Lower leg skin (tissue), 3 donors: ENCODE measurements around the gene MRAP2.

ENCODE experiments used
- CTCF ChIP-seq, 3 donors: fragments of 450-650 bp; IDR thresholded peaks; one replicate each; pipeline ENCODE4 v1.5.1; 2016; ENCODE audit warnings: antibody characterized with exemption in 3 of 3, mild to moderate bottlenecking in 3 of 3, moderate library complexity in 2 of 3
- POLR2A ChIP-seq, 2 donors: fragments of 450-650 bp; IDR thresholded peaks; one replicate each; pipeline ENCODE4 v1.6.1; 2016 to 2017; ENCODE audit warnings: antibody characterized with exemption in 2 of 2, mild to moderate bottlenecking in 1 of 2, moderate library complexity in 1 of 2

DNA sequence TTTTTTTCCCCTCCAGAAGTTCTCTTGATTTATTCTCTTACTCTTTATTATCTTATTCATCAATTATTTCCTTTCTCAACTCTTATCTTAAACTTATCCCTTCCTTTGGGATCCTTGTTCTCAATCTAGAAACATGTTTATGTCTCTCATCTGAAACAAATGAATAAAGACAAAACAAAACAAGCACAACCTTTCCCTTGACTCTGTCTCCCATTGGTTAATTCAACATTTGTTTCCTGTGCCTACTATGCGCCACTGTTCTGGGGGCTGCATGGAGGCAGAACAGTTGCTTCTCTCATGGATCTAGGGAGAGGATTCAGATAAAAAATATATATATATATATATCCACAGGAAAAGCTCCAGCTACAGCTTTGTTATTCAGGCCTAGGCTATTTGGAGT lies 5.2 kb upstream of the MRAP2 start:
- no peak for TF ChIP-seq CTCF (IDR thresholded peaks at IDR 0.05)
- no peak for TF ChIP-seq POLR2A (IDR thresholded peaks at IDR 0.05)
